Right atrium auricular region (tissue), 2 donors: Measurements from ENCODE around the gene N4BP2. TPM values are rescaled to one million over a fixed set of nuclear protein-coding genes. Genes with fewer than 3 reads are reported as not detected.

Experiments used
- DNase-seq: peaks from one replicate; pipeline ENCODE4 v3.0.0-alpha.2; 2019; ENCODE audit warnings: low spot score
- H3K27ac ChIP-seq, 2 donors: fragments of 200-600 bp; sonication (generic); 1 replicate in 1 of 2; 2 replicates in 1 of 2; pipeline ENCODE4 v1.5.1; 2016 to 2019
- H3K27me3 ChIP-seq, 2 donors: fragments of 200-600 bp; sonication (generic); one replicate each; pipeline versions ENCODE4 v1.5.1 to v1.6.0; 2017 to 2019
- H3K36me3 ChIP-seq: fragments of 200-600 bp; sonication (generic); one replicate; pipeline ENCODE4 v1.5.1; 2016
- H3K4me1 ChIP-seq, 2 donors: fragments of 200-600 bp; sonication (generic); one replicate each; pipeline versions ENCODE4 v1.5.1 to v1.6.0; 2017 to 2019
- H3K4me3 ChIP-seq, 2 donors: fragments of 200-600 bp; sonication (generic); 1 replicate in 1 of 2; 2 replicates in 1 of 2; pipeline ENCODE4 v1.5.1; 2017 to 2019; ENCODE audit warnings: mild to moderate bottlenecking in 1 of 2, moderate library complexity in 1 of 2
- H3K9me3 ChIP-seq, 2 donors: fragments of 200-600 bp; sonication (generic); one replicate each; pipeline ENCODE4 v1.5.1; 2019
- CTCF ChIP-seq, 2 donors: fragments of 200-600 bp; sonication (generic); IDR thresholded peaks; one replicate each; pipeline ENCODE4 v1.5.1; 2019; ENCODE audit warnings: antibody characterized with exemption in 2 of 2
- total RNA-seq, 2 donors: library from RNA; depleted of rRNA; stranded (reverse); fragments of >200 nt; gene quantifications; one replicate each; pipeline ENCODE4 v1.1.0, GENCODE V29; 2016

The N4BP2 gene
- total RNA-seq, 2 donors from 2014 or later, result 3.2 to 6.4 TPM

GRCh38 chr4:40055863-40056715 is 561 bp upstream of the N4BP2 start:
- Histone ChIP-seq H3K27ac (peak overlapping the region; percentile 100), H3K4me3 (peak overlapping the region; percentile 85 to 92), H3K36me3 (no peaks in the 10 kb centered on the region), H3K4me1 (peaks cover 0 to 19% of the 10 kb centered on the region in 2 donors), H3K9me3 (no peaks in the 10 kb centered on the region), H3K27me3 (no peaks in the 10 kb centered on the region)
- DNase-seq, result peak; percentile 70
- no peak for TF ChIP-seq CTCF (IDR thresholded peaks at IDR 0.05)

GRCh38 chr4:40057586-40058091 is 989 bp downstream of the N4BP2 start:
- Histone ChIP-seq H3K36me3 (no peaks in the 10 kb centered on the region), H3K9me3 (no peaks in the 10 kb centered on the region), H3K27me3 (no peaks in the 10 kb centered on the region), H3K27ac (peak overlapping the region; percentile 100), H3K4me1 (peaks cover 0 to 19% of the 10 kb centered on the region in 2 donors), H3K4me3 (peak overlapping the region; percentile 85 to 92)
- peak; percentile 90 for DNase-seq
- no peak for TF ChIP-seq CTCF (IDR thresholded peaks at IDR 0.05)

- H3K4me3 ChIP-seq, result peak overlapping the region; percentile 85 to 92
- no peak for TF ChIP-seq CTCF (IDR thresholded peaks at IDR 0.05)
- no peaks in the 10 kb centered on the region for H3K27me3 ChIP-seq
- H3K9me3 ChIP-seq, result no peaks in the 10 kb centered on the region
- no peaks in the 10 kb centered on the region for H3K36me3 ChIP-seq
- H3K27ac ChIP-seq, result peak overlapping the region; percentile 100
- H3K4me1 ChIP-seq, result peaks cover 0 to 19% of the 10 kb centered on the region in 2 donors
- no peak for DNase-seq
Measured at GRCh38 chr4:40058121-40058520, 1.5 kb downstream of the N4BP2 start.

GRCh38 chr4:40058854-40059253 is 2.2 kb downstream of the N4BP2 start:
- no peak for DNase-seq
- Histone ChIP-seq H3K4me1 (peaks cover 0 to 19% of the 10 kb centered on the region in 2 donors), H3K4me3 (no peak overlapping the region), H3K27ac (no peak overlapping the region), H3K36me3 (no peaks in the 10 kb centered on the region), H3K9me3 (no peaks in the 10 kb centered on the region), H3K27me3 (no peaks in the 10 kb centered on the region)
- no peak for TF ChIP-seq CTCF (IDR thresholded peaks at IDR 0.05)

- Histone ChIP-seq H3K4me1 (peaks cover 0 to 19% of the 10 kb centered on the region in 2 donors), H3K4me3 (no peak overlapping the region), H3K9me3 (no peaks in the 10 kb centered on the region), H3K27ac (no peak overlapping the region), H3K27me3 (no peaks in the 10 kb centered on the region), H3K36me3 (no peaks in the 10 kb centered on the region)
- no peak for DNase-seq
- no peak for TF ChIP-seq CTCF (IDR thresholded peaks at IDR 0.05)
Measured at GRCh38 chr4:40059362-40059761, 2.7 kb downstream of the N4BP2 start.
